Activated CD4-positive, CD25-positive, alpha-beta regulatory T cell treated with anti-CD3 and anti-CD28 coated beads, Interleukin-2, amount 50 U/mL, for 24 hours (primary cell): ENCODE data around the gene PDIA6.
"Not testable (repeated sequence)": the region's sequence is repeated elsewhere in the genome, so short reads cannot be mapped to it uniquely, and the experiment has no call there.

Experiments
- ATAC-seq, 2 donors: fragments of 150-1000 bp; cut with Tn5 transposase; one replicate each; pipeline ENCODE4 v1.10.0; 2021; ENCODE audit warnings: mild to moderate bottlenecking in 1 of 2, moderate library complexity in 1 of 2

The PDIA6 gene

GRCh38 chr2:10832203-10832936, 19.8 kb upstream of the PDIA6 start:
- peak; percentile 83 for ATAC-seq

GRCh38 chr2:10831400-10831985, 18.9 kb upstream of the PDIA6 start:
- no peak for ATAC-seq

- ATAC-seq = no peak
Observed at GRCh38 chr2:10830641-10831399, 18.2 kb upstream of the PDIA6 start.

- ATAC-seq = no peak
Observed at GRCh38 chr2:10830203-10830602, 17.6 kb upstream of the PDIA6 start.

GRCh38 chr2:10829299-10829698, 16.7 kb upstream of the PDIA6 start:
- no peak for ATAC-seq

GRCh38 chr2:10828346-10828745, 15.8 kb upstream of the PDIA6 start:
- no peak for ATAC-seq

GRCh38 chr2:10826625-10827024, 14.0 kb upstream of the PDIA6 start:
- ATAC-seq = no peak

- ATAC-seq = no peak
Observed at GRCh38 chr2:10826026-10826425, 13.4 kb upstream of the PDIA6 start.

- ATAC-seq = no peak
Observed at GRCh38 chr2:10824191-10824590, 11.6 kb upstream of the PDIA6 start.

GRCh38 chr2:10820978-10821695, 8.6 kb upstream of the PDIA6 start:
- no peak for ATAC-seq

GRCh38 chr2:10820562-10820961, 8.0 kb upstream of the PDIA6 start:
- no peak for ATAC-seq

- no peak for ATAC-seq
Observed at GRCh38 chr2:10819714-10820314, 7.2 kb upstream of the PDIA6 start.

GRCh38 chr2:10818984-10819383, 6.4 kb upstream of the PDIA6 start:
- ATAC-seq = no peak

GRCh38 chr2:10818305-10818704, 5.7 kb upstream of the PDIA6 start:
- ATAC-seq = not testable (repeated sequence)

- ATAC-seq = no peak
Observed at GRCh38 chr2:10817413-10817812, 4.8 kb upstream of the PDIA6 start.

GRCh38 chr2:10814571-10815331, 2.2 kb upstream of the PDIA6 start:
- ATAC-seq = no peak

- ATAC-seq = no peak
Observed at GRCh38 chr2:10814142-10814541, 1.6 kb upstream of the PDIA6 start.

- not testable (repeated sequence) for ATAC-seq
Observed at GRCh38 chr2:10813163-10814138, 866 bp upstream of the PDIA6 start.

GRCh38 chr2:10811517-10811916, 1.1 kb downstream of the PDIA6 start:
- ATAC-seq = no peak
